CD4-positive, CD25-positive, alpha-beta regulatory T cell (primary cell): ENCODE results near the gene MAP7D3. TPM values are rescaled to one million over a fixed set of nuclear protein-coding genes. Genes with fewer than 3 reads are reported as not detected.
"Not testable (repeated sequence)": the region's sequence is repeated elsewhere in the genome, so short reads cannot be mapped to it uniquely, and the experiment has no call there.

ENCODE experiments used
- ATAC-seq, 2 donors: fragments of 150-1000 bp; cut with Tn5 transposase; one replicate each; pipeline ENCODE4 v1.10.0; 2021; ENCODE audit warnings: low read depth in 2 of 2, moderate number of reproducible peaks in 2 of 2, moderate library complexity in 1 of 2
- DNase-seq, 3 donors: peaks; one replicate each; pipeline versions ENCODE4 v3.0.0 to v3.0.0-alpha.2; 2012 to 2022; ENCODE audit warnings: mixed read lengths in 1 of 3
- H3K27ac ChIP-seq: one replicate; pipeline ENCODE4 v1.7.0; 2013; ENCODE audit warnings: mild to moderate bottlenecking, low read length; ENCODE audit not compliant: insufficient read depth, poor library complexity, severe bottlenecking
- H3K27me3 ChIP-seq: one replicate; pipeline ENCODE4 v1.7.0; 2013; ENCODE audit warnings: low read length; ENCODE audit not compliant: control insufficient read depth, insufficient read depth
- H3K36me3 ChIP-seq: one replicate; pipeline ENCODE4 v1.7.0; 2013; ENCODE audit warnings: mild to moderate bottlenecking, low read length, moderate library complexity; ENCODE audit not compliant: control insufficient read depth, insufficient read depth
- H3K4me1 ChIP-seq: 2 replicates; pipeline ENCODE4 v1.7.0; 2013; ENCODE audit warnings: mild to moderate bottlenecking, low read length; ENCODE audit not compliant: insufficient read depth, control insufficient read depth, poor library complexity, severe bottlenecking
- H3K4me3 ChIP-seq: one replicate; pipeline ENCODE4 v1.7.0; 2013; ENCODE audit warnings: low read depth, mild to moderate bottlenecking, low read length, moderate library complexity
- H3K9me3 ChIP-seq, 2 experiments: 1 replicate in 1 of 2; 2 replicates in 1 of 2; pipeline ENCODE4 v1.7.0; 2013; ENCODE audit warnings: low read length in 2 of 2, mild to moderate bottlenecking in 1 of 2, moderate library complexity in 1 of 2; ENCODE audit not compliant: control insufficient read depth in 2 of 2
- H3K27ac Mint-ChIP-seq, 3 donors: one replicate each; pipeline ENCODE4 v1.8.0; 2020 to 2022; ENCODE audit warnings: mild to moderate bottlenecking in 3 of 3, mixed read lengths in 3 of 3, moderate library complexity in 2 of 3
- H3K27me3 Mint-ChIP-seq: one replicate; pipeline ENCODE4 v1.8.0; 2022; ENCODE audit warnings: mild to moderate bottlenecking, mixed read lengths
- H3K36me3 Mint-ChIP-seq: one replicate; pipeline ENCODE4 v1.8.0; 2020; ENCODE audit warnings: mixed read lengths
- H3K4me1 Mint-ChIP-seq, 4 donors: one replicate each; pipeline ENCODE4 v1.8.0; 2020 to 2022; ENCODE audit warnings: mixed read lengths in 4 of 4, mild to moderate bottlenecking in 1 of 4
- H3K4me3 Mint-ChIP-seq, 4 donors: one replicate each; pipeline ENCODE4 v1.8.0; 2020 to 2022; ENCODE audit warnings: mild to moderate bottlenecking in 4 of 4, mixed read lengths in 4 of 4, moderate library complexity in 3 of 4
- H3K9me3 Mint-ChIP-seq, 7 donors: one replicate each; pipeline ENCODE4 v1.8.0; 2020 to 2022; ENCODE audit warnings: mixed read lengths in 7 of 7, mild to moderate bottlenecking in 3 of 7, moderate library complexity in 2 of 7
- polyA plus RNA-seq, 4 donors: library from polyadenylated mRNA; unstranded; fragments of 300-500 nt; fragmentation: Illumina TruSeq; gene quantifications; one replicate each; pipeline ENCODE4 v1.2.3, GENCODE V29; 2021
- total RNA-seq: library from RNA; stranded (reverse); gene quantifications from one replicate; pipeline ENCODE4 v1.2.3, GENCODE V29; 2022

MAP7D3 gene
- total and polyA plus RNA-seq, 5 donors from 2014 or later = 2.5 to 4.7 (median 3.1) TPM

DNA sequence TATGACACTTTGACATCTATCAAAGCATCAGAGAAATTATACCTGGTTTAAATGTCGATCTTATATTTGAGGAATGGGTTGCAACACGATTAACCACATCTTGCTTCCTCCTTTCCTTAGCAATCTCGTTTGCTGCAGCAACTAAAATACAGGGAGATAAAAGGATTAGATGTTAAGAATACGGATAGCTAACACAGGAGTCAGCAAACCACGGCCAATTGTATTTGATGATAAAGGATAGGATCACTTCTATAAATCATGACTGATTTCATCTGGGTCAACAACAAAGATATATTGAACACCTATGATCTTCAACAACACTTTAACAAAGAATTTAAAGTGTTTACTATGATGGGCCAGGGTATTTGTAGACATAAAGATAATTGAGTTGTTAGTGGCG lies 5.0 kb downstream of the MAP7D3 start:
- Mint-ChIP-seq H3K4me3 (no peak overlapping the region), H3K4me1 (peaks cover 0 to 5% (median 4%) of the 10 kb centered on the region in 4 donors), H3K36me3 (peaks cover 8% of the 10 kb centered on the region), H3K27me3 (no peaks in the 10 kb centered on the region), H3K9me3 (no peaks in the 10 kb centered on the region), H3K27ac (no peak overlapping the region)
- DNase-seq (no peak), ATAC-seq (no peak)
- Histone ChIP-seq H3K4me3 (no peak overlapping the region), H3K4me1 (peaks cover 4% of the 10 kb centered on the region), H3K27me3 (no peaks in the 10 kb centered on the region), H3K36me3 (peaks cover 19% of the 10 kb centered on the region), H3K27ac (no peak overlapping the region), H3K9me3 (no peaks in the 10 kb centered on the region)

DNA sequence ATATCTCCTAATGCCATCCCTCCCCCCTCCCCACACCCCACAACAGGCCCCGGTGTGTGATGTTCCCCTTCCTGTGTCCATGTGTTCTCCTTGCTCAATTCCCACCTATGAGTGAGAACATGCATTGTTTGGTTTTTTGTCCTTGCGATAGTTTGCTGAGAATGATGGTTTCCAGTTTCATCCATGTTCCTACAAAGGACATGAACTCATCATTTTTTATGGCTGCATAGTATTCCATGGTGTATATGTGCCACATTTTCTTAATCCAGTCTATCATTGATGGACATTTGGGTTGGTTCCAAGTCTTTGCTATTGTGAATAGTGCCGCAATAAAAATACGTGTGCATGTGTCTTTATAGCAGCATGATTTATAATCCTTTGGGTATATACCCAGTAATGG lies 13.4 kb downstream of the MAP7D3 start:
- not testable (repeated sequence) for H3K27me3 ChIP-seq, H3K4me1 Mint-ChIP-seq, DNase-seq, H3K27ac Mint-ChIP-seq, H3K27me3 Mint-ChIP-seq, H3K4me3 ChIP-seq, H3K4me1 ChIP-seq, H3K27ac ChIP-seq, H3K4me3 Mint-ChIP-seq, H3K9me3 Mint-ChIP-seq, H3K9me3 ChIP-seq, ATAC-seq
- peaks cover 22% of the 10 kb centered on the region for H3K36me3 Mint-ChIP-seq
- H3K36me3 ChIP-seq = peaks cover 19% of the 10 kb centered on the region

GRCh38 chrX:136237074-136237473 lies 14.1 kb downstream of the MAP7D3 start:
- Histone ChIP-seq H3K4me1 (no peaks in the 10 kb centered on the region), H3K27ac (no peak overlapping the region), H3K9me3 (no peaks in the 10 kb centered on the region), H3K27me3 (no peaks in the 10 kb centered on the region), H3K4me3 (peak overlapping the region; percentile 34), H3K36me3 (peaks cover 13% of the 10 kb centered on the region)
- peak in 2 of 3 donors; percentile 9 to 33 for DNase-seq
- H3K36me3 Mint-ChIP-seq = peaks cover 17% of the 10 kb centered on the region
- H3K4me1 Mint-ChIP-seq = peaks cover 0 to 5% (median 3%) of the 10 kb centered on the region in 4 donors
- H3K9me3 Mint-ChIP-seq = no peaks in the 10 kb centered on the region
- no peak overlapping the region for H3K27ac Mint-ChIP-seq
- peak; percentile 55 to 64 for ATAC-seq
- H3K27me3 Mint-ChIP-seq = no peaks in the 10 kb centered on the region
- H3K4me3 Mint-ChIP-seq = peak overlapping the region in 1 of 4 donors; percentile 84

- Histone ChIP-seq H3K4me1 (no peaks in the 10 kb centered on the region), H3K4me3 (peak overlapping the region; percentile 10), H3K27me3 (no peaks in the 10 kb centered on the region), H3K27ac (no peak overlapping the region), H3K36me3 (peaks cover 9% of the 10 kb centered on the region), H3K9me3 (no peaks in the 10 kb centered on the region)
- Mint-ChIP-seq H3K4me1 (peaks cover 0 to 15% (median 9%) of the 10 kb centered on the region in 4 donors), H3K36me3 (peaks cover 16% of the 10 kb centered on the region), H3K4me3 (no peak overlapping the region), H3K27ac (peak overlapping the region in 1 of 3 donors; percentile 26), H3K9me3 (no peaks in the 10 kb centered on the region), H3K27me3 (no peaks in the 10 kb centered on the region)
- no peak for ATAC-seq
- peak in 1 of 3 donors; percentile 13 for DNase-seq
These were observed 22.4 kb downstream of the MAP7D3 start for GRCh38 chrX:136228839-136229207.

DNA sequence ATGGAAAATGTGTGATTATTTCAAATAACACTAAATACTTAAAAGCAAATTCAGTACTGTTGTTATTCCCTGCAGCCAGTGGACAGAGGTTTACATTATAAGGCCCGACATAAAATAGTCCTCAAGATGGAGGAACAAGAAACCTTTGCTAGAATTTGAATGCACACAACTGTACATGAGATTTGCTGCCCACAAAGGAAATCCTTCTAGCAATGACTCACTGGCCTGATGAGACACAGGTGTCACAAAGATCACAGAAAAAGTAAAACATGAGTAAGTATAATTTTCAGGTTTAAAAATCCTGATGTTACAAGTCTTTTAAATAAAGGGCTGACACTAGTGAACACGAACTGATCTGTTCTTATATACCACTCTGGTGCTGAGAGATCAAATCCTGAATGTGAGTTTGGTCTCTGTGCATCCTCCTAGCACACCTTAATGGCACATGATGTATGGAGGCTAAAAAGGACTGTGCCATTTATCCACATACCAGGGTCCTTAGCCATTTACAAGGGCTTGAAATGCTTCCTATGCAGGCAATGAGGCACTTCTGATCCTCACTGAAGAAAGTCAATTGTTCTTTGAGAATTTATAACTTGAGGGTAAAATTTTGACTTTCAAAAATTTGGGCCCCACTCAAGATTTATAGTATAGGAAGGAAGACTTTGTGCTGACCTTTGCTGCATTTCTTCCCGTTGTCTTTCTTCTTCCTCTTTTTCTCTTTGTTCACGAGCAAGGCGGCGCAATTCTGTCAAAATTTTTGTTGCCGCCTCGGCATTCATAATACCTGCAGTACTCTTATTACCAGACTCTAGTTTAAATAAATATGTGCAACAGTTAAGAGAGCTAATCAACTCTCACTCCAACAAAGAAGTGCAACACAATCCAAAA lies 23.0 kb downstream of the MAP7D3 start:
- Histone ChIP-seq H3K36me3 (peaks cover 12% of the 10 kb centered on the region), H3K9me3 (no peaks in the 10 kb centered on the region), H3K27me3 (no peaks in the 10 kb centered on the region), H3K27ac (peak overlapping the region; percentile 5), H3K4me3 (peak overlapping the region; percentile 10), H3K4me1 (no peaks in the 10 kb centered on the region)
- peak in 1 of 3 donors; percentile 75 for DNase-seq
- ATAC-seq = peak; percentile 81 to 88
- H3K4me3 Mint-ChIP-seq = no peak overlapping the region
- peaks cover 16% of the 10 kb centered on the region for H3K36me3 Mint-ChIP-seq
- H3K4me1 Mint-ChIP-seq = peaks cover 0 to 15% (median 9%) of the 10 kb centered on the region in 4 donors
- H3K27ac Mint-ChIP-seq = peak overlapping the region in 2 of 3 donors; percentile 23 to 45
- H3K9me3 Mint-ChIP-seq = no peaks in the 10 kb centered on the region
- no peaks in the 10 kb centered on the region for H3K27me3 Mint-ChIP-seq

DNA sequence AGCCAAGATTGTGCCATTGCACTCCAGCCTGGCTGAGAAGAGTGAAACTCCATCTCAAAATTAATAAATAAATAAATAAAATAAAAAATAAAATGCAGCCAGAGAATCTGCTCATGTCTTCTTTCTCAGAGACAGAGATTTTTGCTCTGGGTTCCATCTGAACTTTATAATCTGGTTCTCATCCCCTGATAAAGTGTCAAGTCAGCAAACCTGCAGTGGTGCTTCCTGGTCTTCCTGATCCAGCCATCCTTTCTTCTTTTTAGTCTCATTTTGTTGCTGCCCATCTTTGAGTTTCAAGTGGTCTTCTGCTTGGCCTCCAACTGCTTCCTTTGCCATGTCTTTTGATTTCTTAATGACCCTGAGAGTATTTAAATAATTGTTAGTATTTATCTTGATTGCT lies 24.1 kb downstream of the MAP7D3 start:
- peak overlapping the region in 2 of 3 donors; percentile 44 to 69 for H3K27ac Mint-ChIP-seq
- no peak for DNase-seq
- no peaks in the 10 kb centered on the region for H3K9me3 Mint-ChIP-seq
- H3K36me3 Mint-ChIP-seq = peaks cover 18% of the 10 kb centered on the region
- Histone ChIP-seq H3K27me3 (no peaks in the 10 kb centered on the region), H3K4me3 (no peak overlapping the region), H3K4me1 (no peaks in the 10 kb centered on the region), H3K27ac (no peak overlapping the region), H3K9me3 (no peaks in the 10 kb centered on the region), H3K36me3 (peaks cover 13% of the 10 kb centered on the region)
- H3K4me3 Mint-ChIP-seq = no peak overlapping the region
- no peaks in the 10 kb centered on the region for H3K27me3 Mint-ChIP-seq
- ATAC-seq = no peak
- H3K4me1 Mint-ChIP-seq = peaks cover 0 to 15% (median 9%) of the 10 kb centered on the region in 4 donors

- Mint-ChIP-seq H3K4me3 (no peak overlapping the region), H3K36me3 (peaks cover 11% of the 10 kb centered on the region), H3K27ac (no peak overlapping the region), H3K9me3 (no peaks in the 10 kb centered on the region), H3K4me1 (no peaks in the 10 kb centered on the region), H3K27me3 (no peaks in the 10 kb centered on the region)
- ATAC-seq (no peak), DNase-seq (no peak)
- H3K9me3 ChIP-seq = no peaks in the 10 kb centered on the region
- H3K4me1 ChIP-seq = no peaks in the 10 kb centered on the region
- H3K27me3 ChIP-seq = no peaks in the 10 kb centered on the region
- no peak overlapping the region for H3K4me3 ChIP-seq
- H3K27ac ChIP-seq = no peak overlapping the region
- H3K36me3 ChIP-seq = peaks cover 23% of the 10 kb centered on the region
These were observed 29.2 kb downstream of the MAP7D3 start for GRCh38 chrX:136221851-136222513.
